Liver (tissue), 9 donors: ENCODE measurements around the gene NFIA. TPM values are rescaled to one million over a fixed set of nuclear protein-coding genes. Genes with fewer than 3 reads are reported as not detected.

ENCODE experiments used
- DNase-seq: peaks from one replicate; pipeline ENCODE4 v3.0.0-alpha.2; 2017; ENCODE audit warnings: low spot score
- H3K27ac ChIP-seq, 2 donors: one replicate each; pipeline ENCODE4 v1.7.0; 2013; ENCODE audit warnings: inconsistent platforms in 2 of 2, low read length in 2 of 2, control low read depth in 1 of 2, low read depth in 1 of 2, mild to moderate bottlenecking in 1 of 2
- H3K27me3 ChIP-seq, 4 donors: one replicate each; pipeline versions ENCODE4 v1.6.1 to v1.7.0; 2013; ENCODE audit warnings: low read length in 3 of 4, inconsistent platforms in 1 of 4, mild to moderate bottlenecking in 1 of 4, moderate library complexity in 1 of 4; ENCODE audit not compliant: control insufficient read depth in 4 of 4, insufficient read depth in 4 of 4
- H3K36me3 ChIP-seq, 4 donors: one replicate each; pipeline versions ENCODE4 v1.6.1 to v1.7.0; 2013; ENCODE audit warnings: low read length in 3 of 4, mild to moderate bottlenecking in 3 of 4, low read depth in 1 of 4, moderate library complexity in 1 of 4; ENCODE audit not compliant: control insufficient read depth in 4 of 4, insufficient read depth in 3 of 4
- H3K4me1 ChIP-seq, 4 donors: one replicate each; pipeline versions ENCODE4 v1.6.1 to v1.7.0; 2013; ENCODE audit warnings: low read length in 3 of 4, mild to moderate bottlenecking in 3 of 4, moderate library complexity in 1 of 4; ENCODE audit not compliant: control insufficient read depth in 4 of 4, insufficient read depth in 4 of 4
- H3K4me3 ChIP-seq, 3 donors: one replicate each; pipeline versions ENCODE4 v1.6.1 to v1.7.0; 2013; ENCODE audit warnings: low read length in 3 of 3, control low read depth in 1 of 3, low read depth in 1 of 3, mild to moderate bottlenecking in 1 of 3
- H3K9ac ChIP-seq, 2 donors: one replicate each; pipeline ENCODE4 v1.7.0; 2013; ENCODE audit warnings: low read length in 2 of 2, mild to moderate bottlenecking in 2 of 2, moderate library complexity in 2 of 2, control low read depth in 1 of 2, low read depth in 1 of 2
- H3K9me3 ChIP-seq, 4 donors: one replicate each; pipeline versions ENCODE4 v1.6.1 to v1.7.0; 2013; ENCODE audit warnings: low read length in 3 of 4; ENCODE audit not compliant: control insufficient read depth in 4 of 4
- ATF3 ChIP-seq: IDR thresholded peaks from 2 replicates; pipeline ENCODE4 v1.6.1; 2016; ENCODE audit warnings: antibody characterized with exemption
- CTCF ChIP-seq: fragments of 150-350 bp; IDR thresholded peaks from 2 replicates; pipeline ENCODE4 v1.5.1; 2017; ENCODE audit warnings: improper control_type of control experiment, low read depth, low read length; ENCODE audit not compliant: missing input control
- EGR1 ChIP-seq, 2 donors: IDR thresholded peaks; 2 replicates each; pipeline ENCODE4 v1.6.1; 2016 to 2018; ENCODE audit warnings: antibody characterized with exemption in 2 of 2, low read depth in 2 of 2
- FOXA2 ChIP-seq: IDR thresholded peaks from 2 replicates; pipeline ENCODE4 v1.6.1; 2016; ENCODE audit warnings: antibody characterized with exemption
- GABPA ChIP-seq, 2 donors: IDR thresholded peaks in 1 of 2; conservative IDR thresholded peaks in 1 of 2; 2 replicates each; pipeline ENCODE4 v1.6.1; 2016; ENCODE audit warnings: antibody characterized with exemption in 2 of 2, mild to moderate bottlenecking in 1 of 2, moderate library complexity in 1 of 2
- HNF4A ChIP-seq, 2 donors: conservative IDR thresholded peaks; 2 replicates each; pipeline ENCODE4 v1.6.1; 2016; ENCODE audit warnings: antibody characterized with exemption in 2 of 2, mild to moderate bottlenecking in 2 of 2
- HNF4G ChIP-seq: IDR thresholded peaks from 2 replicates; pipeline ENCODE4 v1.6.1; 2016; ENCODE audit warnings: antibody characterized with exemption
- MAX ChIP-seq: IDR thresholded peaks from 2 replicates; pipeline ENCODE4 v1.6.1; 2016; ENCODE audit warnings: antibody characterized with exemption
- NR2F2 ChIP-seq: IDR thresholded peaks from 2 replicates; pipeline ENCODE4 v1.6.1; 2016; ENCODE audit warnings: antibody characterized with exemption
- RAD21 ChIP-seq, 2 donors: IDR thresholded peaks; 2 replicates each; pipeline ENCODE4 v1.6.1; 2016; ENCODE audit warnings: antibody characterized with exemption in 2 of 2, mild to moderate bottlenecking in 2 of 2
- REST ChIP-seq: IDR thresholded peaks from 2 replicates; pipeline ENCODE4 v1.6.1; 2016; ENCODE audit warnings: antibody characterized with exemption, mild to moderate bottlenecking
- RXRA ChIP-seq, 2 donors: IDR thresholded peaks; 2 replicates each; pipeline ENCODE4 v1.6.1; 2017 to 2018; ENCODE audit warnings: antibody characterized with exemption in 2 of 2, mild to moderate bottlenecking in 1 of 2
- SP1 ChIP-seq: IDR thresholded peaks from 2 replicates; pipeline ENCODE4 v1.6.1; 2018; ENCODE audit warnings: antibody characterized with exemption, mild to moderate bottlenecking
- TAF1 ChIP-seq: conservative IDR thresholded peaks from 2 replicates; pipeline ENCODE4 v1.6.1; 2016; ENCODE audit warnings: antibody characterized with exemption, mild to moderate bottlenecking
- YY1 ChIP-seq: IDR thresholded peaks from 2 replicates; pipeline ENCODE4 v1.6.1; 2016; ENCODE audit warnings: antibody characterized with exemption, mild to moderate bottlenecking
- WGBS: extraction: QIAGEN DNeasy Blood & Tissue Kit; methylation state at CpG from one replicate; pipeline ENCODE4 v1.1.7; 2013; 5-methylcytosine and 5-hydroxymethylcytosine counted together
- polyA plus RNA-seq, 2 donors: library from polyadenylated mRNA; stranded (reverse) in 1 of 2; unstranded in 1 of 2; fragments of 200-250 nt in 1 of 2; fragments of >200 nt in 1 of 2; fragmentation: Nextera tagmentation in 1 of 2; extraction: Ambion mirVana in 1 of 2; gene quantifications; one replicate each; pipeline versions ENCODE4 v1.2.1 to v1.2.3, GENCODE V29; 2013 to 2015
- total RNA-seq, 2 donors: library from RNA; depleted of rRNA; stranded (reverse); fragments of >200 nt; gene quantifications; one replicate each; pipeline ENCODE4 v1.2.3, GENCODE V29; 2014
- TF ChIP-seq, protein P1 (sequence below): IDR thresholded peaks from 2 replicates; pipeline ENCODE4 v1.6.1; 2016; ENCODE audit warnings: antibody characterized with exemption
- donor health status: healthy.
- donor health status: healthy.
- donor health status: healthy.
- donor health status: healthy.
- donor health status: healthy.

The NFIA gene
- total and polyA plus RNA-seq, 4 donors, result 6.8 to 53.7 (median 22.2) TPM

GRCh38 chr1:61295818-61296537 is 213.6 kb downstream of the NFIA start:
- 83% methylated on average over 2 of the region's 2 CpGs for WGBS
- Histone ChIP-seq H3K27me3 (no peaks in the 10 kb centered on the region), H3K27ac (no peak overlapping the region), H3K9me3 (no peaks in the 10 kb centered on the region), H3K9ac (no peak overlapping the region), H3K4me1 (peaks cover 0 to 10% (median 5%) of the 10 kb centered on the region in 4 donors), H3K4me3 (no peak overlapping the region), H3K36me3 (no peaks in the 10 kb centered on the region)
- no peak for DNase-seq
- no peak for TF ChIP-seq CTCF
- no peak for TF ChIP-seq HNF4G
- no peak for TF ChIP-seq FOXA2
- no peak for TF ChIP-seq ATF3
- TF ChIP-seq RAD21 (IDR thresholded peaks at IDR 0.05), result no peak
- no peak for TF ChIP-seq TAF1

DNA sequence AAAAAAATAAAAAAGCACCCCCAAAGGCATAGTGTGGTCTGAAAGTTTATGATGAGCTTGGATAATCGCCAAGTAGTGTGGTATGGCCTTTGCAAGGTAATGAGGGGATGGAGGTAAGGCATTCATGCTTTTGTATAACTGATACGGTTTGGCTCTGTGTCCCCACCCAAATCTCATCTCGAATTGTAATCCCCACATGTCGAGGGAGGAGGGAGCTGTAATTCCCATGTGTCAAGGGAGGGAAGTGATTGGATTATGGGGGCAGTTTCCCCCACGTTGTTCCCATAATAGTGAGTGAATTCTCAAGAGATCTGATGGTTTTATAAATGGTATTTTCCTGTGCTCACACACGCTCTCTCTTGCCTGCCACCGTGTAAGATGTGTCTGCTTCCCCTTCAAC is 215.5 kb downstream of the NFIA start:
- WGBS, result 93% methylated on average over 7 of the region's 7 CpGs
- Histone ChIP-seq H3K27me3 (no peaks in the 10 kb centered on the region), H3K36me3 (no peaks in the 10 kb centered on the region), H3K4me3 (no peak overlapping the region), H3K4me1 (peaks cover 3 to 20% (median 12%) of the 10 kb centered on the region in 4 donors), H3K9ac (no peak overlapping the region), H3K27ac (no peak overlapping the region), H3K9me3 (no peaks in the 10 kb centered on the region)
- DNase-seq, result no peak
- TF ChIP-seq RXRA (IDR thresholded peaks at IDR 0.05) (no peak), RAD21 (IDR thresholded peaks at IDR 0.05) (no peak), MAX (no peak), YY1 (no peak), GABPA (IDR thresholded peaks at IDR 0.05 in 1 of 2, conservative IDR thresholded peaks at IDR 0.05 in 1 of 2) (no peak), NR2F2 (no peak), REST (no peak), CTCF (no peak), EGR1 (IDR thresholded peaks at IDR 0.05; ENCODE audit: low read depth in 2 of 2) (no peak), HNF4G (no peak), HNF4A (conservative IDR thresholded peaks at IDR 0.05) (no peak), SP1 (no peak)
- TF ChIP-seq, protein P1, sequence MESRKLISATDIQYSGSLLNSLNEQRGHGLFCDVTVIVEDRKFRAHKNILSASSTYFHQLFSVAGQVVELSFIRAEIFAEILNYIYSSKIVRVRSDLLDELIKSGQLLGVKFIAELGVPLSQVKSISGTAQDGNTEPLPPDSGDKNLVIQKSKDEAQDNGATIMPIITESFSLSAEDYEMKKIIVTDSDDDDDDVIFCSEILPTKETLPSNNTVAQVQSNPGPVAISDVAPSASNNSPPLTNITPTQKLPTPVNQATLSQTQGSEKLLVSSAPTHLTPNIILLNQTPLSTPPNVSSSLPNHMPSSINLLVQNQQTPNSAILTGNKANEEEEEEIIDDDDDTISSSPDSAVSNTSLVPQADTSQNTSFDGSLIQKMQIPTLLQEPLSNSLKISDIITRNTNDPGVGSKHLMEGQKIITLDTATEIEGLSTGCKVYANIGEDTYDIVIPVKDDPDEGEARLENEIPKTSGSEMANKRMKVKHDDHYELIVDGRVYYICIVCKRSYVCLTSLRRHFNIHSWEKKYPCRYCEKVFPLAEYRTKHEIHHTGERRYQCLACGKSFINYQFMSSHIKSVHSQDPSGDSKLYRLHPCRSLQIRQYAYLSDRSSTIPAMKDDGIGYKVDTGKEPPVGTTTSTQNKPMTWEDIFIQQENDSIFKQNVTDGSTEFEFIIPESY, result no peak
